Measurements from ENCODE around the gene DIO2.
A peak's percentile ranks its signal among the peaks of the same experiment; 100 is the strongest.

The DIO2 gene

GRCh38 chr14:80211153-80212022, at the start of gene DIO2:
DIO2 (minus strand) TSS chr14:80211504; CDS start chr14:80211472, 32 bp downstream.
- no peak for DNase-seq

- no peak for DNase-seq
These were observed 49.3 kb upstream of the DIO2 start for GRCh38 chr14:80260645-80261044.

GRCh38 chr14:80239631-80240030, 28.3 kb upstream of the DIO2 start:
- DNase-seq = no peak

- DNase-seq = no peak
These were observed 25.8 kb upstream of the DIO2 start for GRCh38 chr14:80237143-80237542.

- no peak for DNase-seq
These were observed 22.3 kb upstream of the DIO2 start for GRCh38 chr14:80233470-80234089.

- no peak for DNase-seq
These were observed 20.4 kb upstream of the DIO2 start for GRCh38 chr14:80231702-80232101.

GRCh38 chr14:80223696-80224465, 12.6 kb upstream of the DIO2 start:
- no peak for DNase-seq

- DNase-seq = no peak
These were observed 5.5 kb upstream of the DIO2 start for GRCh38 chr14:80216818-80217217.

GRCh38 chr14:80215756-80216581, 4.7 kb upstream of the DIO2 start:
- DNase-seq = no peak

GRCh38 chr14:80215081-80215480, 3.8 kb upstream of the DIO2 start:
- no peak for DNase-seq

- no peak for DNase-seq
These were observed 2.3 kb upstream of the DIO2 start for GRCh38 chr14:80213602-80214001.

GRCh38 chr14:80212023-80212397, 706 bp upstream of the DIO2 start:
- DNase-seq = no peak

- DNase-seq = no peak
These were observed 2.8 kb downstream of the DIO2 start for GRCh38 chr14:80208461-80208860.

- peak; percentile 21 for DNase-seq
These were observed 4.8 kb downstream of the DIO2 start for GRCh38 chr14:80206351-80207080.

GRCh38 chr14:80202888-80203562, 8.3 kb downstream of the DIO2 start:
- DNase-seq = no peak

GRCh38 chr14:80200093-80200492, 11.2 kb downstream of the DIO2 start:
- no peak for DNase-seq

GRCh38 chr14:80188571-80188970, 22.7 kb downstream of the DIO2 start:
- DNase-seq = no peak

GRCh38 chr14:80186301-80186800, 25.0 kb downstream of the DIO2 start:
- no peak for DNase-seq

GRCh38 chr14:80176893-80177292, 34.4 kb downstream of the DIO2 start:
- no peak for DNase-seq

- DNase-seq = no peak
These were observed 38.8 kb downstream of the DIO2 start for GRCh38 chr14:80172375-80173051.

Data from retina (tissue), 1 donor.